ENCODE measurements around the gene DDOST. TPM values are rescaled to one million over a fixed set of nuclear protein-coding genes. Genes with fewer than 3 reads are reported as not detected.
"Not testable (repeated sequence)": the region's sequence is repeated elsewhere in the genome, so short reads cannot be mapped to it uniquely, and the experiment has no call there.

The DDOST gene
- total and polyA plus RNA-seq, 7 experiments from 2014 or later, result 96.9 to 223 (median 121) TPM

- DNase-seq; H3K36me3 ChIP-seq (ENCODE audit: control insufficient read depth in 2 of 3, insufficient read depth in 3 of 3, low read length in 3 of 3); CTCF ChIA-PET; H3K4me3 Mint-ChIP-seq; POLR2A ChIA-PET; H3K27ac ChIP-seq (ENCODE audit: low read depth, low read length); ATAC-seq; H3K27ac Mint-ChIP-seq; intact Hi-C loops (cut with micrococcal nuclease); H3K4me1 Mint-ChIP-seq; H3K4me3 ChIP-seq (ENCODE audit: low read length); H3K36me3 Mint-ChIP-seq; H3K9me3 ChIP-seq (ENCODE audit: control insufficient read depth in 2 of 3, low read length in 3 of 3); H3K4me1 ChIP-seq (ENCODE audit: control insufficient read depth in 2 of 2, insufficient read depth in 2 of 2, low read length in 2 of 2); H3K27me3 ChIP-seq (ENCODE audit: control insufficient read depth in 2 of 2, insufficient read depth in 2 of 2, low read length in 2 of 2): not testable (repeated sequence)
- Mint-ChIP-seq H3K9me3 (peaks cover 0 to 11% (median 3%) of the 10 kb centered on the region in 11 donors), H3K27me3 (peaks cover 0 to 40% (median 5%) of the 10 kb centered on the region in 5 donors)
Observed at GRCh38 chr1:20673626-20674025, 12.5 kb upstream of the DDOST start.

- ChIA-PET POLR2A (no interaction called here), CTCF (no interaction called here)
- Mint-ChIP-seq H3K4me1 (no peaks in the 10 kb centered on the region), H3K4me3 (no peak overlapping the region), H3K36me3 (peaks cover 0 to 2% (median 0%) of the 10 kb centered on the region in 5 donors), H3K27ac (peak overlapping the region in 1 of 9 donors; percentile 51), H3K9me3 (peaks cover 0 to 3% (median 0%) of the 10 kb centered on the region in 11 donors), H3K27me3 (peaks cover 0 to 29% (median 5%) of the 10 kb centered on the region in 5 donors)
- Histone ChIP-seq H3K4me1 (ENCODE audit: control insufficient read depth in 2 of 2, insufficient read depth in 2 of 2, low read length in 2 of 2) (no peaks in the 10 kb centered on the region), H3K27me3 (ENCODE audit: control insufficient read depth in 2 of 2, insufficient read depth in 2 of 2, low read length in 2 of 2) (no peaks in the 10 kb centered on the region), H3K27ac (ENCODE audit: low read depth, low read length) (no peak overlapping the region), H3K36me3 (ENCODE audit: control insufficient read depth in 2 of 3, insufficient read depth in 3 of 3, low read length in 3 of 3) (no peaks in the 10 kb centered on the region), H3K4me3 (ENCODE audit: low read length) (no peak overlapping the region), H3K9me3 (ENCODE audit: control insufficient read depth in 2 of 3, low read length in 3 of 3) (no peaks in the 10 kb centered on the region)
- intact Hi-C loops (cut with micrococcal nuclease), result no loop called here
- no peak for DNase-seq
- no peak for ATAC-seq
Observed at GRCh38 chr1:20672265-20672632, 11.1 kb upstream of the DDOST start.

GRCh38 chr1:20670936-20671335 lies 9.8 kb upstream of the DDOST start:
- no peaks in the 10 kb centered on the region for H3K4me1 ChIP-seq (ENCODE audit: control insufficient read depth in 2 of 2, insufficient read depth in 2 of 2, low read length in 2 of 2)
- Mint-ChIP-seq H3K4me1 (peaks cover 0 to 5% (median 4%) of the 10 kb centered on the region in 7 donors), H3K9me3 (peaks cover 0 to 3% (median 0%) of the 10 kb centered on the region in 11 donors), H3K27ac (no peak overlapping the region), H3K27me3 (peaks cover 0 to 19% (median 4%) of the 10 kb centered on the region in 5 donors), H3K4me3 (no peak overlapping the region), H3K36me3 (no peaks in the 10 kb centered on the region)
- no peaks in the 10 kb centered on the region for H3K9me3 ChIP-seq (ENCODE audit: control insufficient read depth in 2 of 3, low read length in 3 of 3)
- no peaks in the 10 kb centered on the region for H3K27me3 ChIP-seq (ENCODE audit: control insufficient read depth in 2 of 2, insufficient read depth in 2 of 2, low read length in 2 of 2)
- ChIA-PET POLR2A (no interaction called here), CTCF (no interaction called here)
- no peaks in the 10 kb centered on the region for H3K36me3 ChIP-seq (ENCODE audit: control insufficient read depth in 2 of 3, insufficient read depth in 3 of 3, low read length in 3 of 3)
- DNase-seq (no peak), ATAC-seq (no peak)
- H3K4me3 ChIP-seq (ENCODE audit: low read length), result no peak overlapping the region
- no peak overlapping the region for H3K27ac ChIP-seq (ENCODE audit: low read depth, low read length)
- intact Hi-C loops (cut with micrococcal nuclease), result no loop called here

DNA sequence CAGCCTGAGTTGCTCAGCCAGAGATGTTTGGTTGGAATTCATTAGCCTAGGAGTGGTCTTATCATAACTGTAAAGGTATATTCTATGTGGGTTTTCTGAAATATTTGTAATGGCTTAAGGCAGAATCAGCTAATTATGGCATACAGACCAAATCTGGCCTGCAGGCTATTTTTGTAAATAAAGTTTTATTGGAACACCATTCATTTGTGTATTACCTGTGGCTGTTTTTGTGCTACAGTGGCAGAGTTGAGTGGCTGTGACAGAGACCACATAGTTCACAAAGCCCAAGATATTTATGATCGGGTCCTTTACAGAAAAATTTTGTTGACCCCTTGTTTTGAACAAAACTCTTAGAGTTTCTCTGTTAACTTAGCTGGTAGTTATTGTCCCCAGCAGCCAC lies 7.4 kb upstream of the DDOST start:
- no peak for DNase-seq
- Histone ChIP-seq H3K4me1 (ENCODE audit: control insufficient read depth in 2 of 2, insufficient read depth in 2 of 2, low read length in 2 of 2) (no peaks in the 10 kb centered on the region), H3K27ac (ENCODE audit: low read depth, low read length) (no peak overlapping the region), H3K4me3 (ENCODE audit: low read length) (no peak overlapping the region), H3K36me3 (ENCODE audit: control insufficient read depth in 2 of 3, insufficient read depth in 3 of 3, low read length in 3 of 3) (no peaks in the 10 kb centered on the region), H3K9me3 (ENCODE audit: control insufficient read depth in 2 of 3, low read length in 3 of 3) (no peaks in the 10 kb centered on the region), H3K27me3 (ENCODE audit: control insufficient read depth in 2 of 2, insufficient read depth in 2 of 2, low read length in 2 of 2) (no peaks in the 10 kb centered on the region)
- no peak overlapping the region for H3K4me3 Mint-ChIP-seq
- peaks cover 0 to 7% (median 4%) of the 10 kb centered on the region in 5 donors for H3K27me3 Mint-ChIP-seq
- H3K27ac Mint-ChIP-seq, result no peak overlapping the region
- peaks cover 0 to 3% (median 0%) of the 10 kb centered on the region in 11 donors for H3K9me3 Mint-ChIP-seq
- ATAC-seq, result no peak
- H3K4me1 Mint-ChIP-seq, result peaks cover 0 to 5% (median 4%) of the 10 kb centered on the region in 7 donors
- CTCF ChIA-PET, result no interaction called here
- no peaks in the 10 kb centered on the region for H3K36me3 Mint-ChIP-seq
- intact Hi-C loops (cut with micrococcal nuclease), result no loop called here
- POLR2A ChIA-PET, result no interaction called here

- no peaks in the 10 kb centered on the region for H3K27me3 Mint-ChIP-seq
- Histone ChIP-seq H3K9me3 (ENCODE audit: control insufficient read depth in 2 of 3, low read length in 3 of 3) (no peaks in the 10 kb centered on the region), H3K36me3 (ENCODE audit: control insufficient read depth in 2 of 3, insufficient read depth in 3 of 3, low read length in 3 of 3) (peaks cover 0 to under 1% (median 0%) of the 10 kb centered on the region in 3 experiments), H3K27me3 (ENCODE audit: control insufficient read depth in 2 of 2, insufficient read depth in 2 of 2, low read length in 2 of 2) (no peaks in the 10 kb centered on the region), H3K4me3 (ENCODE audit: low read length) (no peak overlapping the region), H3K27ac (ENCODE audit: low read depth, low read length) (no peak overlapping the region), H3K4me1 (ENCODE audit: control insufficient read depth in 2 of 2, insufficient read depth in 2 of 2, low read length in 2 of 2) (peaks cover 0 to 8% of the 10 kb centered on the region in 2 donors)
- H3K27ac Mint-ChIP-seq, result peak overlapping the region in 1 of 9 donors; percentile 53
- H3K4me1 Mint-ChIP-seq, result peaks cover 7 to 16% (median 15%) of the 10 kb centered on the region in 7 donors
- ATAC-seq (peak; percentile 57), DNase-seq (no peak)
- no peaks in the 10 kb centered on the region for H3K36me3 Mint-ChIP-seq
- peaks cover 0 to 3% (median 0%) of the 10 kb centered on the region in 11 donors for H3K9me3 Mint-ChIP-seq
- POLR2A ChIA-PET, result no interaction called here
- intact Hi-C loops (cut with micrococcal nuclease), result no loop called here
- no peak overlapping the region for H3K4me3 Mint-ChIP-seq
- CTCF ChIA-PET, result no interaction called here
Observed at GRCh38 chr1:20666804-20667203, 5.6 kb upstream of the DDOST start.

GRCh38 chr1:20666146-20666545 lies 5.0 kb upstream of the DDOST start:
- Histone ChIP-seq H3K4me1 (ENCODE audit: control insufficient read depth in 2 of 2, insufficient read depth in 2 of 2, low read length in 2 of 2) (peaks cover 0 to 8% of the 10 kb centered on the region in 2 donors), H3K36me3 (ENCODE audit: control insufficient read depth in 2 of 3, insufficient read depth in 3 of 3, low read length in 3 of 3) (peaks cover 0 to 4% (median 0%) of the 10 kb centered on the region in 3 experiments), H3K9me3 (ENCODE audit: control insufficient read depth in 2 of 3, low read length in 3 of 3) (no peaks in the 10 kb centered on the region), H3K4me3 (ENCODE audit: low read length) (no peak overlapping the region), H3K27me3 (ENCODE audit: control insufficient read depth in 2 of 2, insufficient read depth in 2 of 2, low read length in 2 of 2) (no peaks in the 10 kb centered on the region), H3K27ac (ENCODE audit: low read depth, low read length) (no peak overlapping the region)
- ATAC-seq (no peak), DNase-seq (no peak)
- intact Hi-C loops (cut with micrococcal nuclease), result no loop called here
- Mint-ChIP-seq H3K9me3 (peaks cover 0 to 3% (median 0%) of the 10 kb centered on the region in 11 donors), H3K27ac (no peak overlapping the region), H3K4me1 (peaks cover 7 to 23% (median 18%) of the 10 kb centered on the region in 7 donors), H3K36me3 (peaks cover 0 to under 1% (median 0%) of the 10 kb centered on the region in 5 donors), H3K4me3 (no peak overlapping the region), H3K27me3 (no peaks in the 10 kb centered on the region)
- ChIA-PET POLR2A (no interaction called here), CTCF (no interaction called here)

- peaks cover 0 to 8% (median 0%) of the 10 kb centered on the region in 3 experiments for H3K36me3 ChIP-seq (ENCODE audit: control insufficient read depth in 2 of 3, insufficient read depth in 3 of 3, low read length in 3 of 3)
- Mint-ChIP-seq H3K4me3 (peak overlapping the region in 1 of 10 donors; percentile 20), H3K27me3 (no peaks in the 10 kb centered on the region), H3K36me3 (peaks cover 0 to 2% (median 0%) of the 10 kb centered on the region in 5 donors), H3K9me3 (peaks cover 0 to 3% (median 0%) of the 10 kb centered on the region in 11 donors), H3K4me1 (peaks cover 9 to 25% (median 19%) of the 10 kb centered on the region in 7 donors), H3K27ac (no peak overlapping the region)
- POLR2A ChIA-PET, result no interaction called here
- H3K27ac ChIP-seq (ENCODE audit: low read depth, low read length), result no peak overlapping the region
- H3K27me3 ChIP-seq (ENCODE audit: control insufficient read depth in 2 of 2, insufficient read depth in 2 of 2, low read length in 2 of 2), result no peaks in the 10 kb centered on the region
- peaks cover under 1 to 8% of the 10 kb centered on the region in 2 donors for H3K4me1 ChIP-seq (ENCODE audit: control insufficient read depth in 2 of 2, insufficient read depth in 2 of 2, low read length in 2 of 2)
- no peak overlapping the region for H3K4me3 ChIP-seq (ENCODE audit: low read length)
- DNase-seq, result no peak
- intact Hi-C loops (cut with micrococcal nuclease), result no loop called here
- no peaks in the 10 kb centered on the region for H3K9me3 ChIP-seq (ENCODE audit: control insufficient read depth in 2 of 3, low read length in 3 of 3)
- CTCF ChIA-PET, result no interaction called here
- no peak for ATAC-seq
Observed at GRCh38 chr1:20665726-20666125, 4.6 kb upstream of the DDOST start.

All from naive thymus-derived CD4-positive, alpha-beta T cell (primary cell).